Measurements from ENCODE around the gene PLEKHG2. TPM values are rescaled to one million over a fixed set of nuclear protein-coding genes. Genes with fewer than 3 reads are reported as not detected.

Gene PLEKHG2
- total RNA-seq, 1 donor from 2014 or later = 86.7 TPM

DNA sequence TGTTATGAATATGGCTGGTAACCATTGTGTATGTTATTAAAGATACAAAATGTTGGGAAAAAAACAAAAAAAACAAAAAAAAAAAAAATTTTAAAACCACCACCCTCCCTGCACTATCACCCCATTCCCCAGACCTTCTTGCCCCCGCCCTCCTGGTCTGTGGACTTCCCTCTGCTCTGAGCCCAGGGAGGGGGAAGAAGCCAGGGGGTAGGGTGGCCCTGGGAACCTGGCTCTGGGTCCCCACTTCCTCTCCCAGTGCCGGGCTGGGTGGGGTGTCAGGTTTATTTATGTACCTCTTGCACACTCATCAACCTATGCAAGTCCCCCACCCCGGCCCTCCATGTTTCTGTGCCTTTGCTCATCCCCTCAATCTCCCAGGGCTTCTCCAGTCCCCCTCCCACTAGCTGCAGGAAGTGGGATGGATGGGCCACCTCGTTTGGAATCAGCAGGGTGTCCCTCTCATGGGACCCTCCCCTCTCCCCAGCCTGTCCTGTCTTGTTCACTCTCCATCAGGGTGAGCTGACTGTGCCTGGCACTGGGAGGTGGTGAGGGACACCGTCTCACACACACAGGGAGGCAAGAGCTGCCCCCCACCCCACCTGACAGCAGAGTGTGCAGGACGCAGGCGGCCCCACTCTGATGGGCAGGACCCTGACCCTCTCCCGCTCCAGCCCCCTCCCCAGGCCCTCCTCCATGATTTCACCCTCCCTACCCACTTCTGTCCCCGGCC, 27.5 kb upstream of the PLEKHG2 start:
- H3K4me3 Mint-ChIP-seq = no peak overlapping the region
- DNase-seq (ENCODE audit: extremely low spot score, unreplicated experiment) = no peak
- H3K4me1 Mint-ChIP-seq (ENCODE audit: unreplicated experiment) = peaks cover 1% of the 10 kb centered on the region
- no peaks in the 10 kb centered on the region for H3K9me3 Mint-ChIP-seq
- no peaks in the 10 kb centered on the region for H3K27me3 Mint-ChIP-seq
- peaks cover 14% of the 10 kb centered on the region for H3K36me3 Mint-ChIP-seq
- peak overlapping the region; percentile 57 for H3K27ac Mint-ChIP-seq
- no peak for TF ChIP-seq CTCF (conservative IDR thresholded peaks at IDR 0.05)

DNA sequence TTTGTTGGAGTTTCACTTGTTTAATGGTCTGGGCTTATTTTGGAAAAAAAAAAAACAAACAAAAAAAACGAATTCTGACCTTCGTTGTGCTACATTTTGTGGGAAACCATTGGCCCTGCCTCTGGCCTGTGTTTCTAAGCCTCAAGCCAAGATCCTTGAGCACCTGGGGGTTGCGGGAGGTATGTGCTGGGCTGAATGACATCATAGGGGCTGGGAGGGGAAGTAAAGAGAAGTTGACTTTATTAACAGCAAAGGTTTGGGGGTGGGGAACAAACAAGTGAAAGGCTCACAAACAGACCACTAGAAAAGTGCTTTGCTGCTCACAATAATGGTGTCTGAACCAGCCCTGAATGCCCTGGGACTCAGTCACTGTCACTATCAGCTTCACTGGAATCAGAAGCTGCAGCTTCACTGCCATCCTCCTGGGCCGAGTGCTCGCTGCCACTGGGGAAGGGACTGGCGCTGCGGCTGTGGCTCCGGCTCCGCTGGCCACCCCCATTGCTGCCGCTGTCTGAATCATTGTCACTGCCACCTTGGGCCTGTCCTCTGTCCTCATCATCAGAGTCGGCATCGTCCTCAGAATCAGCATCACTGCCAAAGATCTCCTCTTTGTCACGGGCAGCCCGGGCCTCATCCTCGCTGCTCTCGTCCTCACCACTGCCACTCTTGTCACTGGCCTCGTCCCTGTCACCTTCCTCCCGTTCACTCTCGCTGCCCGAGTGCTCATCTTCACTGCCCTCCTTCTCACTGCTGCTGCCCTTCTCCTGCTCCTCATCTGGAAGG, 26.6 kb upstream of the PLEKHG2 start:
- DNase-seq (ENCODE audit: extremely low spot score, unreplicated experiment) = no peak
- Mint-ChIP-seq H3K4me1 (ENCODE audit: unreplicated experiment) (peaks cover 6% of the 10 kb centered on the region), H3K4me3 (no peak overlapping the region), H3K27ac (peak overlapping the region; percentile 57), H3K36me3 (peaks cover 13% of the 10 kb centered on the region), H3K9me3 (no peaks in the 10 kb centered on the region), H3K27me3 (no peaks in the 10 kb centered on the region)
- TF ChIP-seq CTCF (conservative IDR thresholded peaks at IDR 0.05) = no peak

DNA sequence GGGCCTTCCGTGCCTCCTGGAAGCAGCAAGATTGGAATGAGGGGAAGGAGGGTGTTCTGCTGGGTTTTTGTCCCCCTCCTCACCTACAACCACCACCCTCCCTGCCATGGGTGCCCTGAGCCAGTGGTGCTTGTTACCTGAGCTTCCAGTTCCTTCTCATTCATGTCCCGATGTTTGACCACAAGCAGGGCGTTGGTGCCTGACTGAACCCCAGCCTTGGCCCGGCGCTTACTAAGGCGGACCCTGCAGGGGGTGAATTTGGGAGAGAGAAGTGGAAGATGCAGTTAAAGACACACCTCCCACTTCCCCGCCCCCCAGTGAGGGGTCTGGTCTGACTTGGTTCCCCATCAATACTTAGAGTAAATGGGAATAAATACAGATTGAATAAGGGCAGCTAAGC, 25.9 kb upstream of the PLEKHG2 start:
- no peak for TF ChIP-seq CTCF (conservative IDR thresholded peaks at IDR 0.05)
- no peak overlapping the region for H3K4me3 Mint-ChIP-seq
- no peaks in the 10 kb centered on the region for H3K9me3 Mint-ChIP-seq
- DNase-seq (ENCODE audit: extremely low spot score, unreplicated experiment) = no peak
- H3K27ac Mint-ChIP-seq = no peak overlapping the region
- H3K36me3 Mint-ChIP-seq = peaks cover 12% of the 10 kb centered on the region
- H3K27me3 Mint-ChIP-seq = no peaks in the 10 kb centered on the region
- H3K4me1 Mint-ChIP-seq (ENCODE audit: unreplicated experiment) = peaks cover 12% of the 10 kb centered on the region

DNA sequence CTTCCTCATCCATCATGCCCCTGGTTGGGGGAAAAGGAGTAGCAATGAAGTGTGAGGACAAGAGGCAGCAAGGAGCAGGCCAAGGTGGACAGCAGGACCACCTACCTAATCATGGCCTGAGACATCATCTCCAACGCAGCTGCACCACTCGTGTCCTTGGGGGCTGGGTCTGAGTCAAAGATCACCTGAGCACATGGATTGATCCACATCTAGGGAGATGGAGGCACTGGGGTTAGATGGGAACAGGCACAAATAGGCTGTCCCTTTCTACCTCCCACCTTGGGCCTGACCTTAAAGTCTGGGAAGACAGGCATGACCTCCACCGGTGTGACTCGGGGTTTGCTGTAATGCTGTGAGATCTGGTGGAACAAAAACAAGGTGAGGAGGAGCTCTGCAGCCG, 23.8 kb upstream of the PLEKHG2 start:
- TF ChIP-seq CTCF (conservative IDR thresholded peaks at IDR 0.05) = no peak
- Mint-ChIP-seq H3K9me3 (no peaks in the 10 kb centered on the region), H3K4me3 (peak overlapping the region; percentile 42), H3K36me3 (peaks cover 12% of the 10 kb centered on the region), H3K27ac (peak overlapping the region; percentile 11), H3K27me3 (no peaks in the 10 kb centered on the region), H3K4me1 (ENCODE audit: unreplicated experiment) (peaks cover 18% of the 10 kb centered on the region)
- no peak for DNase-seq (ENCODE audit: extremely low spot score, unreplicated experiment)

GRCh38 chr19:39389631-39390414, 22.6 kb upstream of the PLEKHG2 start:
- peaks cover 12% of the 10 kb centered on the region for H3K36me3 Mint-ChIP-seq
- H3K4me1 Mint-ChIP-seq (ENCODE audit: unreplicated experiment) = peaks cover 18% of the 10 kb centered on the region

More at GRCh38 chr19:39389631-39390414, 22.6 kb upstream of the PLEKHG2 start:
- H3K27ac Mint-ChIP-seq = peak overlapping the region; percentile 97
- TF ChIP-seq CTCF (conservative IDR thresholded peaks at IDR 0.05) = no peak
- peak overlapping the region; percentile 97 for H3K4me3 Mint-ChIP-seq
- no peaks in the 10 kb centered on the region for H3K9me3 Mint-ChIP-seq
- no peaks in the 10 kb centered on the region for H3K27me3 Mint-ChIP-seq
- no peak for DNase-seq (ENCODE audit: extremely low spot score, unreplicated experiment)
